Measurements from ENCODE around the gene PIGS. TPM values are rescaled to one million over a fixed set of nuclear protein-coding genes. Genes with fewer than 3 reads are reported as not detected.
"Not testable (repeated sequence)": the region's sequence is repeated elsewhere in the genome, so short reads cannot be mapped to it uniquely, and the experiment has no call there.

PIGS gene
- total and polyA plus RNA-seq, 2 experiments from 2014 or later = 72.7 to 76.0 TPM

DNA sequence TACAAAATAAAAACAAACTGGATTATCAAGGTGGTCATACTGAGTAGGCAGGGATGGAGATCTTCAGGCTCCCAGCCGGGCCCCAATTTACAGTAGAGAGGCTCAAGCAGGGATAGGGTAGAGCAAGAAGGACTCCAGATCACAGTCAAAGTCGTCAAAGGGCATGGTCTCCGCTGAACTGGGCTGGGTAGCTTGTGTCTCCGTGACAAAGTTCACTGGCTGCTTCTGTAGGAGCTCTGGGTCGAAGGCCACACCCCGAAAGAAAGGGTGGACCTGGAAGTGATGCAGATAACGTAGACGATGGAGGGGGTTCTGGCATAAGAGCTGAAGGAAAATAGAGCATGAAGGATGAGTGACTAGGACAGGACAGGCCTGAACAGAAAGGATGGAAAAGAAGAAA lies 39.1 kb upstream of the PIGS start:
- in situ Hi-C loops (cut with MboI) = no loop called here
- DNase-seq = no peak
- 97% methylated on average over 8 of the region's 8 CpGs for WGBS, 2 experiments (ENCODE audit: low coverage in 1 of 2, low lambda C conversion rate in 2 of 2, missing lambda C conversion rate in 2 of 2)

DNA sequence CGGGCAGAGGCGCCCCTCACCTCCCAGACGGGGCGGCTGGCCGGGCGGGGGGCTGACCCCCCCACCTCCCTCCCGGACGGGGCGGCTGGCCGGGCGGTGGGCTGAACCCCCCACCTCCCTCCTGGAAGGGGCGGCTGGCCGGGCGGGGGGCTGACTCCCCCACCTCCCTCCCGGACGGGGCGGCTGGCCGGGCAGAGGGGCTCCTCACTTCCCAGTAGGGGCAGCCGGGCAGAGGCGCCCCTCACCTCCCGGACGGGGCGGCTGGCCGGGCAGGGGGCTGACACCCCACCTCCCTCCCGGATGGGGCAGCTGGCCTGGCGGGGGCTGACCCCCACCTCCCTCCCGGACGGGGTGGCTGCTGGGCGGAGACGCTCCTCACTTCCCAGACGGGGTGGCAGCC lies 32.7 kb upstream of the PIGS start:
- H3K79me2 ChIP-seq (ENCODE audit: insufficient read depth); H2AFZ ChIP-seq; H3K9me3 ChIP-seq (ENCODE audit: low read depth); H3K9ac ChIP-seq; H3K4me3 ChIP-seq; H3K4me1 ChIP-seq (ENCODE audit: insufficient read depth); H3K27ac ChIP-seq; H3K36me3 ChIP-seq (ENCODE audit: low read depth); in situ Hi-C loops (cut with MboI); DNase-seq; H3K9me2 ChIP-seq (ENCODE audit: insufficient read depth); H4K20me1 ChIP-seq (ENCODE audit: insufficient read depth); H3K27me3 ChIP-seq (replicated peaks; ENCODE audit: insufficient read depth); H3K4me2 ChIP-seq (ENCODE audit: unreplicated experiment): not testable (repeated sequence)
- 91% methylated on average over 13 of the region's 31 CpGs; no CpG with 5 or more reads in 1 of the 2 experiments for WGBS, 2 experiments (ENCODE audit: low coverage in 1 of 2, low lambda C conversion rate in 2 of 2, missing lambda C conversion rate in 2 of 2)
- peaks cover 12% of the 10 kb centered on the region for H3F3A ChIP-seq (ENCODE audit: insufficient read depth)

More for the DNA sequence above, 39.1 kb upstream of the PIGS start:
- H3K4me1 ChIP-seq (ENCODE audit: insufficient read depth) = no peaks in the 10 kb centered on the region
- no peaks in the 10 kb centered on the region for H3K9me2 ChIP-seq (ENCODE audit: insufficient read depth)
- no peak overlapping the region for H3K4me2 ChIP-seq (ENCODE audit: unreplicated experiment)
- no peaks in the 10 kb centered on the region for H3K9me3 ChIP-seq (ENCODE audit: low read depth)
- H3K9ac ChIP-seq = no peak overlapping the region
- H3F3A ChIP-seq (ENCODE audit: insufficient read depth) = no peaks in the 10 kb centered on the region
- H3K27ac ChIP-seq = no peak overlapping the region
- no peaks in the 10 kb centered on the region for H3K27me3 ChIP-seq (replicated peaks; ENCODE audit: insufficient read depth)
- no peak overlapping the region for H2AFZ ChIP-seq
- no peak overlapping the region for H3K4me3 ChIP-seq
- no peaks in the 10 kb centered on the region for H4K20me1 ChIP-seq (ENCODE audit: insufficient read depth)
- H3K79me2 ChIP-seq (ENCODE audit: insufficient read depth) = no peaks in the 10 kb centered on the region
- TF ChIP-seq EZH2 (IDR thresholded peaks at IDR 0.05; ENCODE audit: insufficient read depth, poor library complexity, severe bottlenecking) (no peak), EZH2phosphoT487 (IDR thresholded peaks at IDR 0.05; ENCODE audit: insufficient read depth, low read depth) (no peak)
- peaks cover 12% of the 10 kb centered on the region for H3K36me3 ChIP-seq (ENCODE audit: low read depth)

DNA sequence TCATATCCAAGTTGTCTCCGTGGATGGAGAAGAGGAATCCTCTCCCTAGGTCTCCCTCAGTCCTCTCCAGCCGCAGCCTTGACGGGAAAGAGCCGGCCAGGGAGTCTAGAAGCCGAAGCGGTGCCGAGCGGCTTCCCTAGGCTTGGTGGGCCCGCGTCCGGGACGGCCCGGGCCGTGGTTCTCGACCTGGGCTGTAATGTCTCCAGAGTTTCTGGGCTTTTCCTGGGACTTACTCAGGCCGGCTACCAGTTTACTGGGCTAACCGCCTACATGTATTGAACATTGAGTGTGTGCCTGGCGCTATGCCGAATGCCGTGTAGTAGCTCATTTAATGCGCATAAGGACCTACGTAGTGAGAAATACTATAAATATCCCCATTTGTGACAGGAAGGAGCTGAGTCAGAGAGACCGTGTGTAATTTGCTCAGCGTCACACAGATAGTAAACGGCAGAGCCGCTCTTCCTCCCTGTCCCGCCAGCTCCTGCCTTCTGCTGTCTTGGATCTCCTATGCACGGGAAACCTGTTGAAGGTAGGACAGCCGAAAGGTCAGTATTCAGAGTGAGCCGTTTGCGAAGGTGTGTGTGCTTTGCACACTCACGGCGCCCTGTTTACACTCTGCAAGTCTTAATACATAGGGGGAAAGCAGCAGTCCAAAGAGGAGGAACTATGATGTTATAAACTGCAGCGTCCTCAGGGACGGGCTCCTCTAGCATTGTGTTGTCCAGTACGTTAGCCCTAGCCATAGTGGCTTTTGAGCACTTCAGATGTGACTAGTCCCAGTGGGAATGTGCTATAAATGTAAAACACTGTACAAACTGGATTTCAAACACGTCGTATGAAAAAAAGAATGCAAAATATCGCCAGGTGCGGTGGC lies 28.2 kb upstream of the PIGS start:
- 1 to 2% methylated on average over 40 of the region's 40 CpGs for WGBS, 2 experiments (ENCODE audit: low coverage in 1 of 2, low lambda C conversion rate in 2 of 2, missing lambda C conversion rate in 2 of 2)

DNA sequence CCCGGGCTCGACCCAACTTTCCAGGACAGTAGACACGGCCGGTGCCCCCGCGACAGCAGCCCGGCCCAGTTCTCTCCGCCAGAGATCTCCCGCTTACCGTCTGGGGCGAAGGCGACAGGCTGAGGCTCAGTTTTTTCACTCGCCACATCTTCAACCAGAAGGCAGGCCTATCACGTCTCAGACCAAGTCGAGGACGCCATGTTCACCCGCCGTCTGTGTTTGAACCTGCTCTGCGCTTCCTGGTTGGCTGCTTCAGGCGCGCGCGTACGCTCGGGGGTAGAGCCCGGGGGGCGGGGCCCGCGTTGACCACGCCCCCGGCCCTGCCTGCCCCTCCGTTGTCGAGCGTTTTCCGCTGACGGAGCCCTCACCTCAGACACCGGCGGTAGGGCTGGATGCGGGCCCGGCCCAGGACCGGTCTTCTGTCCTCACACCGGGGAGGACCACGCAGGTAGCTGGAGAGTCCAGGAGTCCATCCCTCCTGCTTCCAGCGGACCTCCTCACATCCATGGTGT lies 27.5 kb upstream of the PIGS start, which contains the start of gene SPAG5:
SPAG5 (minus strand) TSS at position 227 of the 512 bp plus-strand sequence; CDS start at position 148, 79 bp downstream.
- Histone ChIP-seq H3K9ac (peak within 1 kb of the TSS; percentile 93), H3K4me3 (peak within 1 kb of the TSS; percentile 88), H3K27me3 (replicated peaks; ENCODE audit: insufficient read depth) (no peaks in the 10 kb centered on the region), H3K36me3 (ENCODE audit: low read depth) (no peaks in the 10 kb centered on the region), H3K4me1 (ENCODE audit: insufficient read depth) (no peaks in the 10 kb centered on the region), H3K9me3 (ENCODE audit: low read depth) (no peaks in the 10 kb centered on the region), H3K27ac (peak within 1 kb of the TSS; percentile 97), H3K79me2 (ENCODE audit: insufficient read depth) (peaks cover 36% of the 10 kb centered on the region), H2AFZ (peak within 1 kb of the TSS; percentile 88), H4K20me1 (ENCODE audit: insufficient read depth) (no peaks in the 10 kb centered on the region), H3K9me2 (ENCODE audit: insufficient read depth) (no peaks in the 10 kb centered on the region), H3F3A (ENCODE audit: insufficient read depth) (peaks cover 12% of the 10 kb centered on the region), H3K4me2 (ENCODE audit: unreplicated experiment) (peak within 1 kb of the TSS; percentile 87)
- peak; percentile 97 for DNase-seq
- in situ Hi-C loops (cut with MboI) = no loop called here
- WGBS, 2 experiments (ENCODE audit: low coverage in 1 of 2, low lambda C conversion rate in 2 of 2, missing lambda C conversion rate in 2 of 2) = 0% methylated on average over 32 to 43 of the region's 44 CpGs
- TF ChIP-seq EZH2 (IDR thresholded peaks at IDR 0.05; ENCODE audit: insufficient read depth, poor library complexity, severe bottlenecking) (no peak), EZH2phosphoT487 (IDR thresholded peaks at IDR 0.05; ENCODE audit: insufficient read depth, low read depth) (no peak)

More for the DNA sequence above, 28.2 kb upstream of the PIGS start:
- Histone ChIP-seq H2AFZ (peak overlapping the region; percentile 88), H3K27me3 (replicated peaks; ENCODE audit: insufficient read depth) (no peaks in the 10 kb centered on the region), H4K20me1 (ENCODE audit: insufficient read depth) (no peaks in the 10 kb centered on the region), H3K9me2 (ENCODE audit: insufficient read depth) (no peaks in the 10 kb centered on the region), H3K27ac (peak overlapping the region; percentile 97), H3K4me3 (peak overlapping the region; percentile 88), H3K9ac (peak overlapping the region; percentile 93), H3K79me2 (ENCODE audit: insufficient read depth) (peaks cover 32% of the 10 kb centered on the region), H3K4me2 (ENCODE audit: unreplicated experiment) (peak overlapping the region; percentile 87), H3K9me3 (ENCODE audit: low read depth) (no peaks in the 10 kb centered on the region), H3F3A (ENCODE audit: insufficient read depth) (peaks cover 12% of the 10 kb centered on the region), H3K36me3 (ENCODE audit: low read depth) (no peaks in the 10 kb centered on the region), H3K4me1 (ENCODE audit: insufficient read depth) (no peaks in the 10 kb centered on the region)
- in situ Hi-C loops (cut with MboI) = no loop called here
- no peak for TF ChIP-seq EZH2phosphoT487 (IDR thresholded peaks at IDR 0.05; ENCODE audit: insufficient read depth, low read depth)
- no peak for TF ChIP-seq EZH2 (IDR thresholded peaks at IDR 0.05; ENCODE audit: insufficient read depth, poor library complexity, severe bottlenecking)
- peak; percentile 96 for DNase-seq
